ENCODE measurements around the gene AKT1S1. TPM values are rescaled to one million over a fixed set of nuclear protein-coding genes. Genes with fewer than 3 reads are reported as not detected.

Gene AKT1S1
- 81.0 TPM for polyA plus RNA-seq (2012; ENCODE audit: insufficient read length, low read depth)

DNA sequence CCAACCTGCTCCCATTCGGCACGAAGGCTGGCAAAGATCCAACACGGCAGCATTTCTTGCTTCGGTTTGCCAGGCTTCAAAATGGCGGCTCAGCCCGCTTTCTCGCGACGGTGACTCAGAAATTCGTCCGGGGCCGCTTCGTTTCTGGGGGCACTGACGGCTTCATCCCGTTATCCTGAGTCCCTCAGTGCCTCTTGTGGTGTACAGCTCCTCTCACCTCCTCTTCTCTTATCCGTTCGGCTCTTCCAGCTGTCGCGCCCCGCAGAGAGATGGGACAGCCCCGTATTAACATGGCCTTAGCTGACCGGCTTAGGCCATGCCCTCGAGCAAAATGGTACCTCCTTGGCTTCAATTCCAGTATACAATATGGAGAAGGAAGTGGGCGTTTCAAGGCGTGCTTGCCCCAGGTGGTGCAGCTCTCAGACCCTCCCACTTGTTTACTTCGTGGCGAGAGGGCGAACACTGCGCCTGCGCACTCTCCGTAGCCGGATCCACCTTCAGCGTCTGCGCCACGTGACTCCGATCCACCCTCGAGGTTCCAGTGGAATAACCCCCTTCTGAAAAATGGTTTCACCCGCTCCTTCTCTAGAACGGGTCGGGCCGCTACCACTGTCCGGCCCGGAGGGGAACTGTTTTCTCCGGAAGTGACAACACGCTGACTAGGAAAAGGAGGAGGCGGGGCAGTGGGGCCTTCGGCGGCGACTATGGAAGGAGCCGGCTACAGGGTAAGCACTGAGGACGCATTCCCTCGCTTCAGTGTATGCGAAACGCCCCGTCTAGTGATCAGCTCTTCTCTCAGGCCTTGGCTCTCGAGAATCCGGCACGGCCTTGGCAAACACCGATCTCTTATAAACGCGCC lies at the start of gene AKT1S1, which contains the start of gene TBC1D17:
TSS of gene AKT1S1 (minus strand) at position 336 of the 859 bp plus-strand sequence. CDS start 4,060 bp downstream, outside the sequence.
TSS of gene TBC1D17 (plus strand) at position 683 of the 859 bp plus-strand sequence. CDS start at position 705, 22 bp downstream.
- TF ChIP-seq POLR2AphosphoS5 (IDR thresholded peaks at IDR 0.05; ENCODE audit: low read depth, low read length) (no peak), SIN3A (IDR thresholded peaks at IDR 0.05; ENCODE audit: borderline replicate concordance, insufficient read depth, low read length) (0 out of 2 replicates have a peak, but pooled peaks have one; percentile 52), TAF1 (IDR thresholded peaks at IDR 0.05; ENCODE audit: borderline replicate concordance, insufficient read depth, low read length) (no peak), FOXP2 (optimal IDR thresholded peaks at IDR 0.05; ENCODE audit: borderline replicate concordance, extremely low read depth, extremely low read length, insufficient read depth) (peak; percentile 100)
- TF ChIP-seq, protein P1, sequence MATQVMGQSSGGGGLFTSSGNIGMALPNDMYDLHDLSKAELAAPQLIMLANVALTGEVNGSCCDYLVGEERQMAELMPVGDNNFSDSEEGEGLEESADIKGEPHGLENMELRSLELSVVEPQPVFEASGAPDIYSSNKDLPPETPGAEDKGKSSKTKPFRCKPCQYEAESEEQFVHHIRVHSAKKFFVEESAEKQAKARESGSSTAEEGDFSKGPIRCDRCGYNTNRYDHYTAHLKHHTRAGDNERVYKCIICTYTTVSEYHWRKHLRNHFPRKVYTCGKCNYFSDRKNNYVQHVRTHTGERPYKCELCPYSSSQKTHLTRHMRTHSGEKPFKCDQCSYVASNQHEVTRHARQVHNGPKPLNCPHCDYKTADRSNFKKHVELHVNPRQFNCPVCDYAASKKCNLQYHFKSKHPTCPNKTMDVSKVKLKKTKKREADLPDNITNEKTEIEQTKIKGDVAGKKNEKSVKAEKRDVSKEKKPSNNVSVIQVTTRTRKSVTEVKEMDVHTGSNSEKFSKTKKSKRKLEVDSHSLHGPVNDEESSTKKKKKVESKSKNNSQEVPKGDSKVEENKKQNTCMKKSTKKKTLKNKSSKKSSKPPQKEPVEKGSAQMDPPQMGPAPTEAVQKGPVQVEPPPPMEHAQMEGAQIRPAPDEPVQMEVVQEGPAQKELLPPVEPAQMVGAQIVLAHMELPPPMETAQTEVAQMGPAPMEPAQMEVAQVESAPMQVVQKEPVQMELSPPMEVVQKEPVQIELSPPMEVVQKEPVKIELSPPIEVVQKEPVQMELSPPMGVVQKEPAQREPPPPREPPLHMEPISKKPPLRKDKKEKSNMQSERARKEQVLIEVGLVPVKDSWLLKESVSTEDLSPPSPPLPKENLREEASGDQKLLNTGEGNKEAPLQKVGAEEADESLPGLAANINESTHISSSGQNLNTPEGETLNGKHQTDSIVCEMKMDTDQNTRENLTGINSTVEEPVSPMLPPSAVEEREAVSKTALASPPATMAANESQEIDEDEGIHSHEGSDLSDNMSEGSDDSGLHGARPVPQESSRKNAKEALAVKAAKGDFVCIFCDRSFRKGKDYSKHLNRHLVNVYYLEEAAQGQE (IDR thresholded peaks at IDR 0.05; ENCODE audit: insufficient read depth in 1 of 2, low read depth in 2 of 2, low read length in 2 of 2), result no peak

DNA sequence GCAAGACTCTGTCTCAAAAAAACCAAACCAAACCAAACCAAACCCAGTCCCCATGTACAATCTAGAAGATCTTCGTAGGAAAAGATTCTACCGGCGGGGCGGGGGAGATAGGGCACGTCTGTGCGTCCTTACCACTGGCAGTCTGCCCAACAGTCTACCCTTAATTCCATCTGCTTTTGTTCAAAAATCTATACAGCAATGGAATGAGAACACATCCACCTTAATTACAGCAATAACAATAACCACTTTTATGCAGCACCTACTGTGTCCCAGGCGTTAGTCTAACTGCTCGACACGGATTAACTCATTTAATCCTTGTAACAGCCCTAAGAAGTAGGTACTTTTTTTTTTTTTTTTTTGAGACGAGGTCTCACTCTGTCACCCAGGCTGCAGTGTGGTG lies 49.4 kb upstream of the AKT1S1 start:
- TF ChIP-seq SIN3A (IDR thresholded peaks at IDR 0.05; ENCODE audit: borderline replicate concordance, insufficient read depth, low read length) (no peak), POLR2AphosphoS5 (IDR thresholded peaks at IDR 0.05; ENCODE audit: low read depth, low read length) (no peak), TAF1 (IDR thresholded peaks at IDR 0.05; ENCODE audit: borderline replicate concordance, insufficient read depth, low read length) (no peak), FOXP2 (optimal IDR thresholded peaks at IDR 0.05; ENCODE audit: borderline replicate concordance, extremely low read depth, extremely low read length, insufficient read depth) (no peak)
- TF ChIP-seq, protein P1 (IDR thresholded peaks at IDR 0.05; ENCODE audit: insufficient read depth in 1 of 2, low read depth in 2 of 2, low read length in 2 of 2), result no peak

DNA sequence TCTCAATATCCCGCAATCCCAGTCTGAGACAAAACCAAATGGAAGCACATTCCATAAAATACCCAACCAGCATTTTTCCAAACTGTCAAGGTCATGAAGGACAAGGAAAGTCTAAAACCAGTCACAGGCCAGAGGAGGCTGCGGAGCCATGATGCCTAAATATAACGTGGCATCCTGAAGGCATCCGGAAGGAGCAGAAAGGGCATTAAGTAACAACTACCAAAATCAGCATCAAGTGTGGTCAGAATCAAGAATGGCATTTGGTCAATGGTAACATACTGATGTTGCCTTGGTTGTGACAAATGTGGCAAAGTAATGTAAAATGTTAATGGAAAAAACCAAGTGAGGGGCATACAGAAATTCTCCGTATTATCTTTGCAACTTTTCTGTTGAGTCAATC lies 48.3 kb upstream of the AKT1S1 start:
- TF ChIP-seq SIN3A (IDR thresholded peaks at IDR 0.05; ENCODE audit: borderline replicate concordance, insufficient read depth, low read length) (no peak), POLR2AphosphoS5 (IDR thresholded peaks at IDR 0.05; ENCODE audit: low read depth, low read length) (no peak)
- TF ChIP-seq, protein P1 (IDR thresholded peaks at IDR 0.05; ENCODE audit: insufficient read depth in 1 of 2, low read depth in 2 of 2, low read length in 2 of 2), result no peak

DNA sequence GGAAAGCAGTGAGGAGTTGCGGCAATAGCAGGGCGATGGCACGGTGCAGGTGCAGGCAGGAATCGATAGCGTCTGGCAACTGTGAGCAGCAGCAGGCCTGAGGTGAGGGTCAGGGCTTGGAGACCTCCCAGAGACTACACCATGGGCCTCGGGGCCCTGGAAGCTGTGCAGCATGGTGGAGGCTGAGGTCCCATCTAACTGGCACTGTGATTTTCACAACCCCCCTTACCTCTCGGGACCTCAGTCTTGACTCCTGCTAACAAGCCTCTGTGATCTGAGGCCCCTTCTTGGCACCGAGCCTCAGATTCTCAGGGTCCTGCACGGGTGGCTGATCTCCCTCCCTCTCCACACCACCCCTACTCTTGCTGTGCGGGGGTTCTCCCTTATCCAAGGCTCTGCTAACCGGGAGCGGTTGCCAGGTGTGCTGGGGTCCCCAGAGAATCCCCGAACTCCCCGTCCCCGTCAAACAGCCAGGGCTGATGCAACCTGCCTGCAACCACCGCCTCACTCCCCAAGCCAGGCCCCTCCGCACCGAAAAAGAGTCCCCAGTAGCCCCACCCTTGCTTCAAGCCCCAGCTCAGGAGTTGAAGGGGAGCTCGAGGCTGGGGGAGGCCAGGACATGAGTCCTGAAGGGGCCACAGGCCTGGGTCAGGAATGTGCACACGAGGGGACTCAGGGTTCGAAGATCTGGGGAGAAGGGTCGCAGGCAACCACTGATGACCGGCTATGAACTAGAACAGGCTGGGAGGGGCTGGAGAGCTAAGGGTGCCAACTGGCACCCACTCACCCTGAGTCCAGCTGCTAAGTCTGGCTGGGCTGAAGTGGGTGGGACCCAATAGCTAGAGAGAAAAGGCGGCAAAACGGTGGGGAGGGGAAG lies 47.1 kb upstream of the AKT1S1 start:
- TF ChIP-seq, protein P1 (IDR thresholded peaks at IDR 0.05; ENCODE audit: insufficient read depth in 1 of 2, low read depth in 2 of 2, low read length in 2 of 2), result no peak
- TF ChIP-seq FOXP2 (optimal IDR thresholded peaks at IDR 0.05; ENCODE audit: borderline replicate concordance, extremely low read depth, extremely low read length, insufficient read depth) (no peak), TAF1 (IDR thresholded peaks at IDR 0.05; ENCODE audit: borderline replicate concordance, insufficient read depth, low read length) (no peak), SIN3A (IDR thresholded peaks at IDR 0.05; ENCODE audit: borderline replicate concordance, insufficient read depth, low read length) (no peak), POLR2AphosphoS5 (IDR thresholded peaks at IDR 0.05; ENCODE audit: low read depth, low read length) (no peak)

Data from PFSK-1 (cell line).